Activated naive CD4-positive, alpha-beta T cell treated with anti-CD3 and anti-CD28 coated beads for 36 hours (primary cell): ENCODE results near the gene ABCC4. TPM values are rescaled to one million over a fixed set of nuclear protein-coding genes. Genes with fewer than 3 reads are reported as not detected.

Source experiments
- CTCF ChIA-PET: fragments of 350-600 bp; sonication (Branson Sonifier 250); formaldehyde crosslinking; loops from one replicate; lab custom pipeline; 2021; ENCODE audit warnings: antibody characterized with exemption; lab: Charles Lee
- DNase-seq: peaks from one replicate; pipeline ENCODE4 v3.0.0-alpha.2; 2020
- H3K27ac Mint-ChIP-seq: one replicate; pipeline ENCODE4 v1.8.0; 2021; ENCODE audit warnings: mild to moderate bottlenecking, mixed read lengths
- H3K27me3 Mint-ChIP-seq: one replicate; pipeline ENCODE4 v1.8.0; 2021; ENCODE audit warnings: low read depth, mixed read lengths
- H3K36me3 Mint-ChIP-seq: one replicate; pipeline ENCODE4 v1.8.0; 2021; ENCODE audit warnings: low read depth, mixed read lengths
- H3K4me1 Mint-ChIP-seq: one replicate; pipeline ENCODE4 v1.8.0; 2021; ENCODE audit warnings: low read depth, mixed read lengths
- H3K4me3 Mint-ChIP-seq: one replicate; pipeline ENCODE4 v1.8.0; 2021; ENCODE audit warnings: mild to moderate bottlenecking, moderate library complexity, mixed read lengths
- H3K9me3 Mint-ChIP-seq: one replicate; pipeline ENCODE4 v1.8.0; 2021; ENCODE audit warnings: mixed read lengths
- intact Hi-C: fragments of 100-400 bp; cut with micrococcal nuclease; formaldehyde crosslinking; loops from one replicate; pipeline ENCODE4 v1.15.1; 2023
- total RNA-seq, 2 experiments: library from RNA; stranded (reverse); gene quantifications; one replicate each; pipeline ENCODE4 v1.2.3, GENCODE V29; 2021

The ABCC4 gene
- total RNA-seq, 2 experiments from 2014 or later = 8.0 to 8.1 TPM

- Mint-ChIP-seq H3K4me3 (no peak overlapping the region), H3K36me3 (no peaks in the 10 kb centered on the region), H3K27ac (no peak overlapping the region), H3K27me3 (peaks cover 11% of the 10 kb centered on the region), H3K9me3 (no peaks in the 10 kb centered on the region), H3K4me1 (no peaks in the 10 kb centered on the region)
- intact Hi-C loops = no loop called here
- CTCF ChIA-PET = interaction anchor here (0.5 kb wide), 1 partner anchor 834 kb away, joined by 4 read pairs; no protein-coding TSS in a partner anchor
- DNase-seq = no peak
These were observed 327.0 kb downstream of the ABCC4 start for GRCh38 chr13:94974015-94974951.

GRCh38 chr13:94972262-94972661, 329.0 kb downstream of the ABCC4 start:
- Mint-ChIP-seq H3K4me1 (peaks cover 9% of the 10 kb centered on the region), H3K27me3 (peaks cover 22% of the 10 kb centered on the region), H3K4me3 (no peak overlapping the region), H3K9me3 (no peaks in the 10 kb centered on the region), H3K36me3 (no peaks in the 10 kb centered on the region), H3K27ac (no peak overlapping the region)
- no peak for DNase-seq
- CTCF ChIA-PET = interaction anchor here (0.6 to 0.8 kb wide), 3 partner anchors 182 to 342 kb away, joined by 3 read pairs; no protein-coding TSS in a partner anchor
- intact Hi-C loops = no loop called here
